Stimulated activated CD8-positive, alpha-beta memory T cell treated with anti-CD3 and anti-CD28 coated beads, Interleukin-15, amount 100 ng/mL, for 48 hours (primary cell): ENCODE data around the gene LETM1.

ENCODE experiments used
- DNase-seq, 2 donors: peaks; one replicate each; pipeline ENCODE4 v3.0.0-alpha.2; 2020; ENCODE audit warnings: low read depth in 2 of 2

The LETM1 gene

GRCh38 chr4:1807332-1807777 lies 48.6 kb downstream of the LETM1 start:
- no peak for DNase-seq

GRCh38 chr4:1806596-1807331 lies 49.2 kb downstream of the LETM1 start:
- no peak for DNase-seq

- no peak for DNase-seq
Measured at GRCh38 chr4:1806223-1806564, 49.8 kb downstream of the LETM1 start.

GRCh38 chr4:1805493-1806222 lies 50.3 kb downstream of the LETM1 start:
- no peak for DNase-seq

GRCh38 chr4:1804638-1805492 lies 51.1 kb downstream of the LETM1 start:
- DNase-seq: no peak

GRCh38 chr4:1803523-1804423 lies 52.2 kb downstream of the LETM1 start:
- DNase-seq: no peak

GRCh38 chr4:1802720-1803522 lies 53.0 kb downstream of the LETM1 start:
- DNase-seq: no peak

- DNase-seq: no peak
Measured at GRCh38 chr4:1802151-1802715, 53.7 kb downstream of the LETM1 start.

- no peak for DNase-seq
Measured at GRCh38 chr4:1801286-1801958, 54.5 kb downstream of the LETM1 start.

- DNase-seq: no peak
Measured at GRCh38 chr4:1800805-1801204, 55.2 kb downstream of the LETM1 start.

GRCh38 chr4:1799387-1800375 lies 56.3 kb downstream of the LETM1 start:
- no peak for DNase-seq

GRCh38 chr4:1798580-1799386 lies 57.2 kb downstream of the LETM1 start:
- no peak for DNase-seq

- no peak for DNase-seq
Measured at GRCh38 chr4:1797861-1798579, 57.9 kb downstream of the LETM1 start.

GRCh38 chr4:1797298-1797860 lies 58.6 kb downstream of the LETM1 start:
- no peak for DNase-seq

- DNase-seq: no peak
Measured at GRCh38 chr4:1796486-1797204, 59.3 kb downstream of the LETM1 start.
